NT2/D1 (cell line): ENCODE measurements around the gene RTN4R.

Experiments
- SUZ12 ChIP-seq: IDR thresholded peaks from 2 replicates; pipeline ENCODE4 v1.6.1; 2011; ENCODE audit not compliant: insufficient read length, insufficient read depth; ENCODE audit errors: extremely low read depth
- ZNF274 ChIP-seq: IDR thresholded peaks from 2 replicates; pipeline ENCODE4 v1.6.1; 2011; ENCODE audit warnings: mild to moderate bottlenecking, low read depth, low read length

DNA sequence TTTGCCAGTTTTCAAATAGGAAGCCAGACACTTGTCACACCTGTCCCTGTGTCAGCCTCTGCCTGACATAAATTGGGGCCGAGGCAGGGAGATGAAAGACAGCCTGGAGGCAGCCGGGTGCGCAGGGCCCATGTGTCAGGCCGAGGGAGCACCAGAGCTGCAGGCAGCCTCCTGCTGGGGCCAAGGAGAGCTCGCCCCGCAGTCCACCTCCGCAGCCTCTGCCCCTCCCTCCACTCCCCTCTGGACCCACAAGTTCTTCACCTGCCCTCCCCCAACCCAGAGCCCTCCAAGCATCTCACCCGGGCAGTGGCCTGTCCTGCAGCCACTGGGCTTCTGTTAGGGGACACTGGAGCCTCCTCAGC is 8.8 kb downstream of the RTN4R start:
- TF ChIP-seq SUZ12 (no peak), ZNF274 (no peak)
